Breast epithelium (tissue), 3 donors: ENCODE results near the gene HMCN1.

ENCODE experiments used
- POLR2AphosphoS5 ChIP-seq, 3 donors: sonication (generic); formaldehyde crosslinking; IDR thresholded peaks; one replicate each; pipeline ENCODE4 v1.6.1; 2017; ENCODE audit warnings: antibody characterized with exemption in 3 of 3
- TF ChIP-seq, protein P1 (sequence below), 3 donors: fragments of 450-650 bp; IDR thresholded peaks; one replicate each; pipeline ENCODE4 v1.5.1; 2016 to 2017; ENCODE audit warnings: antibody characterized with exemption in 3 of 3, mild to moderate bottlenecking in 3 of 3, moderate library complexity in 3 of 3

DNA sequence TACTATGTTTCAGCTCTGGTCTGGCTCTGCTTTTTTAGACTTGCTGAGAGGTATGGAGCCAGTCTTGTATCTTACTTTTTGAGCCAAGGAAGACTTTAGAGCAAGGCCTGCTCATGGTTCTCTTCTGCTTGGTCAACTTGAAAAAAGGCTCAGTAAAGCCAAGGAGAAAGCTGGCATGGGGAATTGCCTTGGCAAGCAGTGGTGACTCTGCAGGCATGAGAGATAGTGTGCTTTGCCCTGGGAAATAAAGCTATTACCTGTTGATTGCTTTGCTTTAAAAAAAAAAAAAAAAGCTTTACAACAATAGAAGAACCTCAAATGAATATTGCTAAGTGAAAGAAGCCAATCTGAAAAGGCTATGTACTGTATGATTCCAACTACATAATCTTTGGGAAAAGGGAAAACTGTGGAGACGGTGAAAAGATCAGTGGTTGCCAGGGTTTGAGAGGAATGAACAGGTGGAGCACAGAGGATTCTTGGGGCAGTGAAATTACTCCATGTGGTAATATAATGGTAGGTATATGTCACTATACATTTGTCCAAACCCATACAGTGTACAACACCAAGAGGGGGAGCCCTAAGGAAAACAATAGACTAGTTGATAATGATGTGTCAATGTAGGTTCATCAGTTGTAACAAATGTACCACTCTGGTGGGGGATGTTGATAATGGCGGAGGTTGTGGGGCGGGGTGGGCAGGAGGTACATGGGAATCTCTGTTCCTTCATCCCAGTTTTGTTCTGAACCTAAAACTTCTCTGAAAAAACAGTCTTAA is 87.6 kb downstream of the HMCN1 start:
- TF ChIP-seq, protein P1, sequence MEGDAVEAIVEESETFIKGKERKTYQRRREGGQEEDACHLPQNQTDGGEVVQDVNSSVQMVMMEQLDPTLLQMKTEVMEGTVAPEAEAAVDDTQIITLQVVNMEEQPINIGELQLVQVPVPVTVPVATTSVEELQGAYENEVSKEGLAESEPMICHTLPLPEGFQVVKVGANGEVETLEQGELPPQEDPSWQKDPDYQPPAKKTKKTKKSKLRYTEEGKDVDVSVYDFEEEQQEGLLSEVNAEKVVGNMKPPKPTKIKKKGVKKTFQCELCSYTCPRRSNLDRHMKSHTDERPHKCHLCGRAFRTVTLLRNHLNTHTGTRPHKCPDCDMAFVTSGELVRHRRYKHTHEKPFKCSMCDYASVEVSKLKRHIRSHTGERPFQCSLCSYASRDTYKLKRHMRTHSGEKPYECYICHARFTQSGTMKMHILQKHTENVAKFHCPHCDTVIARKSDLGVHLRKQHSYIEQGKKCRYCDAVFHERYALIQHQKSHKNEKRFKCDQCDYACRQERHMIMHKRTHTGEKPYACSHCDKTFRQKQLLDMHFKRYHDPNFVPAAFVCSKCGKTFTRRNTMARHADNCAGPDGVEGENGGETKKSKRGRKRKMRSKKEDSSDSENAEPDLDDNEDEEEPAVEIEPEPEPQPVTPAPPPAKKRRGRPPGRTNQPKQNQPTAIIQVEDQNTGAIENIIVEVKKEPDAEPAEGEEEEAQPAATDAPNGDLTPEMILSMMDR (IDR thresholded peaks at IDR 0.05) = no peak
- TF ChIP-seq POLR2AphosphoS5 (IDR thresholded peaks at IDR 0.05) = no peak
